Body of pancreas (tissue), 4 donors: ENCODE measurements around the gene FBXO41.

Source experiments
- POLR2A ChIP-seq, 3 donors: fragments of 450-650 bp; IDR thresholded peaks; one replicate each; pipeline ENCODE4 v1.6.1; 2016; ENCODE audit warnings: antibody characterized with exemption in 3 of 3, mild to moderate bottlenecking in 2 of 3
- TF ChIP-seq, protein P1 (sequence below), 7 experiments: fragments of 450-650 bp in 4 of 7; fragments of 200-600 bp in 3 of 7; sonication (generic) in 3 of 7; IDR thresholded peaks; one replicate each; pipeline ENCODE4 v1.5.1; 2016 to 2019; ENCODE audit warnings: antibody characterized with exemption in 7 of 7

DNA sequence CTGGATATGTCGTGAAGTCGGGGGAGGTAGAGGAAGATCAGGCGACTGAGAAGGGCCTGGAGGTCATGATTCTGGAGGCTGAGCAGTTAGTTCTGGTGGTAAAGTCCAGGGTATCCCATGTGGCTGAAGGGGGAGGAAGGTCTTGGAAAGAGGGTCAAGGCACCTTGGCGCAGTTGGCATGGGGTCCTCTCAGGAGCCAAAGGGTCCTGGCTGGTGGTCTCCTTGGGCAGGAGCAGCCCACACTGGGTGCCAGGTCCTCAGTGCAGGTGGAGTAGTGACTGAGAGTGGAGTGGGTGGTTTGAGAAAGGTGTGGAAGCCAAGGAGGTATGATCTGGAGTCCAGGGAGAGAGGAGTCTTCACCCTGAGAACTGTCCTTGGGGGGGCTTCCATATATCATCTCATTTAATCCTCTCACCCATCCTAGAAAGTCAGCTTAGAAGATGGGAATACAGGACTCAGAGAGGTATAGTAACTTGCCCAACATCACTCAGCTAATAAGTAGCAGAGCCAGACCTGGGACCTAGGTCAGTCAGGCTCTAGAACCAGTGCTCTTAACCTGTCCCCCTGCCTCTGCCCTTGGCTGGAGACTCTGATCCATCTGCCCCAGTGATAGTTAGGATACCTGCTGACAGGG lies 24.5 kb downstream of the FBXO41 start:
- TF ChIP-seq, protein P1, sequence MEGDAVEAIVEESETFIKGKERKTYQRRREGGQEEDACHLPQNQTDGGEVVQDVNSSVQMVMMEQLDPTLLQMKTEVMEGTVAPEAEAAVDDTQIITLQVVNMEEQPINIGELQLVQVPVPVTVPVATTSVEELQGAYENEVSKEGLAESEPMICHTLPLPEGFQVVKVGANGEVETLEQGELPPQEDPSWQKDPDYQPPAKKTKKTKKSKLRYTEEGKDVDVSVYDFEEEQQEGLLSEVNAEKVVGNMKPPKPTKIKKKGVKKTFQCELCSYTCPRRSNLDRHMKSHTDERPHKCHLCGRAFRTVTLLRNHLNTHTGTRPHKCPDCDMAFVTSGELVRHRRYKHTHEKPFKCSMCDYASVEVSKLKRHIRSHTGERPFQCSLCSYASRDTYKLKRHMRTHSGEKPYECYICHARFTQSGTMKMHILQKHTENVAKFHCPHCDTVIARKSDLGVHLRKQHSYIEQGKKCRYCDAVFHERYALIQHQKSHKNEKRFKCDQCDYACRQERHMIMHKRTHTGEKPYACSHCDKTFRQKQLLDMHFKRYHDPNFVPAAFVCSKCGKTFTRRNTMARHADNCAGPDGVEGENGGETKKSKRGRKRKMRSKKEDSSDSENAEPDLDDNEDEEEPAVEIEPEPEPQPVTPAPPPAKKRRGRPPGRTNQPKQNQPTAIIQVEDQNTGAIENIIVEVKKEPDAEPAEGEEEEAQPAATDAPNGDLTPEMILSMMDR (IDR thresholded peaks at IDR 0.05): no peak
- TF ChIP-seq POLR2A (IDR thresholded peaks at IDR 0.05): no peak
